ENCODE results near the gene FOXC2. TPM values are rescaled to one million over a fixed set of nuclear protein-coding genes. Genes with fewer than 3 reads are reported as not detected.

FOXC2 gene
- total RNA-seq, 1 donor from 2014 or later, result not detected

DNA sequence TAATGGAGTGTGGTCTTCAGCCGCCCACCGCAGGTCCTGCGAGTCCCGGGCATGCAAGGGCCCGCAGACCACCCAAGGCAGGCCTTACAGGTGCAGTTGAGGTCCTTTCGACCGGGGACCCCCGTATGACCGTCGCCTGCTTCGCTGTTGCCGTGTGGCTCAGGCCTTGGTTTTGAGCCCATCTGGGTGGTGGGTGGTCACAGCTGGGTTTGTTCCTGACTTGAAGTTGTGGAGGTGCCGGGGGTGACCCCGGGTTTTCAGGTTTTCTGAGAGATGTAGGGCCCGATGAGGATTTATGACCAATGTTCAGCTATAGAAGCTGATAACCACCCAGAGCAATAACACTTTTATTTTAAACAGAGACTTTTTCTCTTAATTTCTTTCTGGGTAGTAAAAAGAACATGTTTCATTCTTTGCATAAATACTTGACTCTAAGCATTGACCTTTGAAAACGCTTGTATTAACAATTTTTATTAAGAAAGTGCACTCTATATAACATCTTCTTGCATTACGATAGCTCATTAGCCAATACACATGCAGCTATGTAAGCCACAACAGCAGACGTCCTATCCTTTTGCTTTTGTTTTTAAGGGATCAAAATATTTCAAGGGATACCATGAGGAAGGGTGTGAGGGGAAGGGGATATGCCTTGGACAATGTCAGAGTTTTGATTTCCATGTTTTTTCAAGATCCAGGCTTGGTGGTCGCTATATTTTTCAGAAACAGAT is 13.6 kb downstream of the FOXC2 start:
- no peak for ATAC-seq (ENCODE audit: low read depth)
- CTCF ChIA-PET, result no interaction called here
- peaks cover 15% of the 10 kb centered on the region for H3K4me1 Mint-ChIP-seq
- peaks cover 58% of the 10 kb centered on the region for H3K27me3 Mint-ChIP-seq
- H3K36me3 Mint-ChIP-seq (ENCODE audit: low read depth), result no peaks in the 10 kb centered on the region
- DNase-seq, result no peak
- intact Hi-C loops (cut with micrococcal nuclease), result no loop called here
- H3K4me3 Mint-ChIP-seq, result no peak overlapping the region
- no peak overlapping the region for H3K27ac Mint-ChIP-seq
- no peaks in the 10 kb centered on the region for H3K9me3 Mint-ChIP-seq
- TF ChIP-seq, protein P1, sequence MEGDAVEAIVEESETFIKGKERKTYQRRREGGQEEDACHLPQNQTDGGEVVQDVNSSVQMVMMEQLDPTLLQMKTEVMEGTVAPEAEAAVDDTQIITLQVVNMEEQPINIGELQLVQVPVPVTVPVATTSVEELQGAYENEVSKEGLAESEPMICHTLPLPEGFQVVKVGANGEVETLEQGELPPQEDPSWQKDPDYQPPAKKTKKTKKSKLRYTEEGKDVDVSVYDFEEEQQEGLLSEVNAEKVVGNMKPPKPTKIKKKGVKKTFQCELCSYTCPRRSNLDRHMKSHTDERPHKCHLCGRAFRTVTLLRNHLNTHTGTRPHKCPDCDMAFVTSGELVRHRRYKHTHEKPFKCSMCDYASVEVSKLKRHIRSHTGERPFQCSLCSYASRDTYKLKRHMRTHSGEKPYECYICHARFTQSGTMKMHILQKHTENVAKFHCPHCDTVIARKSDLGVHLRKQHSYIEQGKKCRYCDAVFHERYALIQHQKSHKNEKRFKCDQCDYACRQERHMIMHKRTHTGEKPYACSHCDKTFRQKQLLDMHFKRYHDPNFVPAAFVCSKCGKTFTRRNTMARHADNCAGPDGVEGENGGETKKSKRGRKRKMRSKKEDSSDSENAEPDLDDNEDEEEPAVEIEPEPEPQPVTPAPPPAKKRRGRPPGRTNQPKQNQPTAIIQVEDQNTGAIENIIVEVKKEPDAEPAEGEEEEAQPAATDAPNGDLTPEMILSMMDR (IDR thresholded peaks at IDR 0.05), result no peak
- POLR2A ChIA-PET, result no interaction called here

GRCh38 chr16:86580791-86581170 is 14.2 kb downstream of the FOXC2 start:
- Mint-ChIP-seq H3K4me3 (no peak overlapping the region), H3K9me3 (no peaks in the 10 kb centered on the region), H3K27ac (no peak overlapping the region), H3K4me1 (peaks cover 15% of the 10 kb centered on the region), H3K36me3 (ENCODE audit: low read depth) (no peaks in the 10 kb centered on the region), H3K27me3 (peaks cover 57% of the 10 kb centered on the region)
- TF ChIP-seq, protein P1 (IDR thresholded peaks at IDR 0.05), result no peak
- ATAC-seq (ENCODE audit: low read depth), result no peak
- POLR2A ChIA-PET, result no interaction called here
- no peak for DNase-seq
- CTCF ChIA-PET, result no interaction called here
- intact Hi-C loops (cut with micrococcal nuclease), result no loop called here

- TF ChIP-seq, protein P1 (IDR thresholded peaks at IDR 0.05), result no peak
- peaks cover 10% of the 10 kb centered on the region for H3K4me1 Mint-ChIP-seq
- no peak overlapping the region for H3K4me3 Mint-ChIP-seq
- DNase-seq (no peak), ATAC-seq (ENCODE audit: low read depth) (no peak)
- ChIA-PET CTCF (no interaction called here), POLR2A (no interaction called here)
- intact Hi-C loops (cut with micrococcal nuclease), result no loop called here
- H3K9me3 Mint-ChIP-seq, result no peaks in the 10 kb centered on the region
- no peaks in the 10 kb centered on the region for H3K36me3 Mint-ChIP-seq (ENCODE audit: low read depth)
- H3K27me3 Mint-ChIP-seq, result peaks cover 52% of the 10 kb centered on the region
- H3K27ac Mint-ChIP-seq, result no peak overlapping the region
Measured at GRCh38 chr16:86581458-86581857, 14.8 kb downstream of the FOXC2 start.

DNA sequence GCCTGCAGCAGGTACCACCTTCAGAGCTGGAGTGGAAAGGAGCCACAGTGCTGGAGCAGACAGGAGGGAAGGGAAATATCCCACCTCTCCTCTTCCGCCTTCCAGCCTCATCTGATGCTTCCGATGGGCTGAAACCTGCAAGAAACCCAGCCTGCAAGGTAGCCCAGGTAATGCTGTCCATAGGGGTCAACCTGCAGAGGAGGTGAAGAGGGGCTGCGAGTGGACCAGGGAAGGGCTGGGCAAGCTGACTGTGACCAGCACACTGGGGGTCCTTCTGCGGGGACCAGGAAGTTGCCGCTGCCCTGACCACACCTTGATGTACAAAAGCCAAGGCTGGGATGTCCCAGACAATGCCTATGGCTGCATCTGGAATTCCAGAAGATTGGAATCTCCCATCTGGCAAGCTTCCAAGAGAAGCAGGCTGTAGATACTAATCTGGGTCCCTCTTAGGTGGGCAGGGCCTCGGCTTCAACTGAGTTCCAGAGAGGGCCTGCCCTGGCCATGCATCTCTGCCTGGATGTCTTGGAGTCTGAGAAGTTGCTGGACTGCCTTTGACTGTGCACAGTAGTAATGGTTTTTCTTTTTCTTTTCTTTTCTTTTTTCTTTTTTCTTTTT is 17.5 kb downstream of the FOXC2 start:
- ATAC-seq (ENCODE audit: low read depth), result no peak
- H3K4me3 Mint-ChIP-seq, result no peak overlapping the region
- intact Hi-C loops (cut with micrococcal nuclease), result no loop called here
- ChIA-PET CTCF (no interaction called here), POLR2A (no interaction called here)
- TF ChIP-seq, protein P1 (IDR thresholded peaks at IDR 0.05), result no peak
- H3K27ac Mint-ChIP-seq, result no peak overlapping the region
- peaks cover 2% of the 10 kb centered on the region for H3K4me1 Mint-ChIP-seq
- H3K36me3 Mint-ChIP-seq (ENCODE audit: low read depth), result no peaks in the 10 kb centered on the region
- H3K27me3 Mint-ChIP-seq, result peaks cover 33% of the 10 kb centered on the region
- H3K9me3 Mint-ChIP-seq, result no peaks in the 10 kb centered on the region
- DNase-seq, result no peak

DNA sequence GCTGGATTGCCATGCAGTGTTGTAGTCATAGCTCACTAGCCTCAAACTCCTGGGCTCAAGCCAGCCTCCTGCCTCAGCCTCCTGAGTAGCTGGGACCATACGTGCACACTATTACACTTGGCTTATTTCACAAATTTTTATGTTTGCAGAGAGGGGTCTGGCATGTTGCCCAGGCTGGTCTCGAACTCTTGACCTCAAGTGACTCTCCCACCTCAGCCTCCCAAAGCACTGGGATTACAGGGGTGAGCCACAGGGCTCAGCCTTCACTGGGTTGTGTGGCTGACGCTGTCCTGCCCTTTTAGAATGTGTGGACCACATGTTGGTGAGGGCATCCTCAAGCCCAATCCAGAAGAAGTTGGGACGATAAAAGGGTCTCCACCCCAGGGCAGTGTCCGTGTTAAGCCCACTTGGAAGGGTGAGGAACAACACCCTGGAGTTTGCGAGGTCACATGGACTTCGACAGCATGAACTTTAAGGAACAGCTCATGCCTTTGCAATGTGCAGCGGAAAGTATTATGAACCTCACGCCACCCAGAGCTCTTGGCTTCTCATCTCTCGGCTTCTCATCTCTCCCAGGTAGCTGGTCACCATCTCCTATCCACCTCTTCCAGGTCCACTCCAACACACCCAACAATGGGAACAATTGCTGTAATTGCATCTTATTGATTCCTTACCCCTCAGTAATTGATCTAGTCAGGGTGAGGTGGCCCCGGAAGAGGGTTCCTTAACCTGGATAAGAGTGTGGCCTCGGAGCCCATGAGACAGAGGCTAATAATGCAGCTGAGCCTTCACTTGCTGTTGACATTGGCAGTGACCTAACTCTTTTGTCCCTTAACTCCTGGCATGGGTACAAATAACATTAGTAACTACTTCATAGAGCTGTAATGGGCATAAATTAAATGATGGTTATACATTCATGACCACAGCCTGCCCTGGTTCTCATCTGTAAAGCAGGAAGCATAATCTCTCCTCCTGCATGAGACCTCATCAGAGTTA is 18.4 kb downstream of the FOXC2 start:
- POLR2A ChIA-PET, result no interaction called here
- TF ChIP-seq, protein P1 (IDR thresholded peaks at IDR 0.05), result no peak
- Mint-ChIP-seq H3K27me3 (peaks cover 30% of the 10 kb centered on the region), H3K36me3 (ENCODE audit: low read depth) (no peaks in the 10 kb centered on the region), H3K9me3 (no peaks in the 10 kb centered on the region), H3K4me3 (no peak overlapping the region), H3K4me1 (no peaks in the 10 kb centered on the region), H3K27ac (no peak overlapping the region)
- CTCF ChIA-PET, result no interaction called here
- no peak for ATAC-seq (ENCODE audit: low read depth)
- DNase-seq, result no peak
- intact Hi-C loops (cut with micrococcal nuclease), result no loop called here

Data from activated B cell treated with CpG ODN at 0.5 μM for 24 hours (primary cell).